ENCODE results near the gene C1QTNF9B.
"Not testable (repeated sequence)": the region's sequence is repeated elsewhere in the genome, so short reads cannot be mapped to it uniquely, and the experiment has no call there.

C1QTNF9B gene

GRCh38 chr13:23884361-23884760 is 12.9 kb downstream of the C1QTNF9B start:
- not testable (repeated sequence) for H3K4me3 ChIP-seq (replicated peaks; ENCODE audit: insufficient read depth, low read length); H3K27me3 ChIP-seq (ENCODE audit: insufficient read depth, poor library complexity, severe bottlenecking); H3K27ac ChIP-seq (replicated peaks); DNase-seq (ENCODE audit: low read depth in 1 of 2, low spot score in 1 of 2)

GRCh38 chr13:23883255-23883654 is 14.0 kb downstream of the C1QTNF9B start:
- Histone ChIP-seq H3K27ac (replicated peaks) (no peak overlapping the region), H3K27me3 (ENCODE audit: insufficient read depth, poor library complexity, severe bottlenecking) (no peaks in the 10 kb centered on the region), H3K4me3 (replicated peaks; ENCODE audit: insufficient read depth, low read length) (no peak overlapping the region)
- DNase-seq (ENCODE audit: low read depth in 1 of 2, low spot score in 1 of 2) = no peak
- TF ChIP-seq CTCF (IDR thresholded peaks at IDR 0.05; ENCODE audit: insufficient read depth, low read length) (no peak), SPI1 (IDR thresholded peaks at IDR 0.05; ENCODE audit: borderline replicate concordance, low read depth) (no peak), POLR2AphosphoS5 (IDR thresholded peaks at IDR 0.05; ENCODE audit: low read depth) (no peak), GABPA (IDR thresholded peaks at IDR 0.05; ENCODE audit: low read depth) (no peak)

GRCh38 chr13:23881402-23881800 is 15.9 kb downstream of the C1QTNF9B start:
- not testable (repeated sequence) for DNase-seq (ENCODE audit: low read depth in 1 of 2, low spot score in 1 of 2); H3K27ac ChIP-seq (replicated peaks); H3K4me3 ChIP-seq (replicated peaks; ENCODE audit: insufficient read depth, low read length); H3K27me3 ChIP-seq (ENCODE audit: insufficient read depth, poor library complexity, severe bottlenecking)

GRCh38 chr13:23880493-23881401 is 16.6 kb downstream of the C1QTNF9B start:
- not testable (repeated sequence) for H3K27me3 ChIP-seq (ENCODE audit: insufficient read depth, poor library complexity, severe bottlenecking); DNase-seq (ENCODE audit: low read depth in 1 of 2, low spot score in 1 of 2); H3K27ac ChIP-seq (replicated peaks); H3K4me3 ChIP-seq (replicated peaks; ENCODE audit: insufficient read depth, low read length)

- TF ChIP-seq SPI1 (IDR thresholded peaks at IDR 0.05; ENCODE audit: borderline replicate concordance, low read depth) (no peak), POLR2AphosphoS5 (IDR thresholded peaks at IDR 0.05; ENCODE audit: low read depth) (no peak), REST (IDR thresholded peaks at IDR 0.05; ENCODE audit: insufficient replicate concordance, low read depth) (no peak), CTCF (IDR thresholded peaks at IDR 0.05; ENCODE audit: insufficient read depth, low read length) (no peak)
- DNase-seq (ENCODE audit: low read depth in 1 of 2, low spot score in 1 of 2) = no peak
- H3K27me3 ChIP-seq (ENCODE audit: insufficient read depth, poor library complexity, severe bottlenecking) = no peaks in the 10 kb centered on the region
- H3K4me3 ChIP-seq (replicated peaks; ENCODE audit: insufficient read depth, low read length) = no peak overlapping the region
- no peak overlapping the region for H3K27ac ChIP-seq (replicated peaks)
These were observed 20.0 kb downstream of the C1QTNF9B start for GRCh38 chr13:23877286-23877685.

GRCh38 chr13:23876265-23876664 is 21.0 kb downstream of the C1QTNF9B start:
- Histone ChIP-seq H3K27me3 (ENCODE audit: insufficient read depth, poor library complexity, severe bottlenecking) (no peaks in the 10 kb centered on the region), H3K27ac (replicated peaks) (no peak overlapping the region), H3K4me3 (replicated peaks; ENCODE audit: insufficient read depth, low read length) (no peak overlapping the region)
- TF ChIP-seq REST (IDR thresholded peaks at IDR 0.05; ENCODE audit: insufficient replicate concordance, low read depth) (no peak), CTCF (IDR thresholded peaks at IDR 0.05; ENCODE audit: insufficient read depth, low read length) (peak; percentile 15)
- peak in 1 of 2 experiments; percentile 12 for DNase-seq (ENCODE audit: low read depth in 1 of 2, low spot score in 1 of 2)

Data from HL-60 (cell line).